ENCODE results near the gene CDK14.
"Not testable (repeated sequence)": the region's sequence is repeated elsewhere in the genome, so short reads cannot be mapped to it uniquely, and the experiment has no call there.

CDK14 gene

GRCh38 chr7:90759710-90760109 lies 163.6 kb downstream of the CDK14 start:
- DNase-seq (ENCODE audit: low spot score): no peak

- DNase-seq (ENCODE audit: low spot score): no peak
These were observed 164.8 kb downstream of the CDK14 start for GRCh38 chr7:90760892-90761291.

DNA sequence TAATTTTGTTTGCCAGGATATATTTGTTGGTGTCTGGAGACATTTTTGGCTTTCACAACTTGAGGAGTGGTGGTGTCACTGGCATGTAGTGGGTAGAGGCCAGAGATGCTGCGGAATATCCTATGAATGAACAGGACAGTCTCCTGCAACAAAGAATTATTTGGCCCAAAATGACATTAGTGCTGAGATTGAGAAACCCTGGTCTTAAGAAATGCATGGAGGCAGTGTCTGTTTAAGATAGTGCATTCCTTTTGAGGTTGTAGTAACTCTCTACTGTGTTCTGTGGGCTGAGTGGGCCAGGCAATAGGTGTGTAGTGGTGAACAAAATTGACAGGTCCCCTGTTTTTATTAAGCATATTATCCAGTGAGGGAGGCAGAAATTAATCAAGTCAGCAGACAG lies 165.5 kb downstream of the CDK14 start:
- no peak for DNase-seq (ENCODE audit: low spot score)

GRCh38 chr7:90763108-90763507 lies 167.0 kb downstream of the CDK14 start:
- DNase-seq (ENCODE audit: low spot score): no peak

- no peak for DNase-seq (ENCODE audit: low spot score)
These were observed 168.9 kb downstream of the CDK14 start for GRCh38 chr7:90764848-90765570.

DNA sequence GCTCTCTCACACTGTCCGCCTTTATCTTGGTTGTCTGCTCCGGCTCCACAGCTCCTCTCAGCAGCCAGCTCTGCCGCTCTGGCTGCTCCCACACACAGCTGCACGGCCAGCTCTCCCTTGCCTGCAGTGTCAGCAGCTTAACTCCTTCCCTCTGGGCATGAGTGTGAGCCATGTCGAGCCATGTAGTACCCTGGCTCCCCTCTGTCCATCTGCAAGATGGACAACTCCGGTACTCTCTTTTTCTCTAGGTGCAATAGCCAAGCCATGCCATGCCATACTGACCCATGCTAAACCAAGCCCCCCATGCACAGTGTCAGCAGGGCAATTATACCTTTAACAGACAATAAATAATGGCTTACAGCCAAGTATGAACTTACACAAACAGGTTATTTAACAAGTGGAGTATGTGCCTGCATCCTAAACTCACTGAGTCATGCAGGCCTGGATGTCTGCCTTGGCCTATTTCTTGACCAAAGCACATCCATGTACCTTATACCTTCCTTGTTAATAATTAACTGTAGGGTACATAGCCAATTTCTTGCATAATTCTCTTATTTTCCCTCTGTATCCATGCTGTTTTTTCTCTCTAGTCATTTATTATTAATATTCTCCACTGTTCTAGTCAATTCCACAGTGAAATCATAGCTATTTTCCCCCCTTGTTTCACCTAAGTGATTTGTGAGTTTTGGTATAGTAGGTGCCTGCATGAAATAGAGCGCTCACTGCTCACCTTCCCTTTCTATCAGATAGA lies 170.9 kb downstream of the CDK14 start:
- DNase-seq (ENCODE audit: low spot score): no peak

DNA sequence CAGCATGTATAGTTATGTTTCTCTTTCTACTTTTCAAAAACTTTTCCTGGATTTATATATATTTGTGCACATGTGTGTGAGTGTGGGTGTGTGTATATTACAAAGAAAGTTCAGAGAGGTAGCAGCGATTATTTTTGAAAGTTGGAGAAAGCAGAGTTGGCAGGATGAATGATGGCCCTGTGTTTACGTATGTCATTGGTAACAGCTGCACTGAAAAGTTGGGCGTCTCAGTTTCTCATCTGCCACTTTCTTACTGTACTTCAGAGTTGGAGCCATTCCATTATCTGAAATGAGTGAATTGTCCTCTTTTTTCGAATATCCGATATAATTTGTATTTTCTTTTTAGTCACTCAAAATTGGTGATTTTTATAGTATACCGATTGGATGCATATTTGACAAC lies 172.2 kb downstream of the CDK14 start:
- DNase-seq (ENCODE audit: low spot score): no peak

GRCh38 chr7:90769036-90769435 lies 172.9 kb downstream of the CDK14 start:
- DNase-seq (ENCODE audit: low spot score): no peak

DNA sequence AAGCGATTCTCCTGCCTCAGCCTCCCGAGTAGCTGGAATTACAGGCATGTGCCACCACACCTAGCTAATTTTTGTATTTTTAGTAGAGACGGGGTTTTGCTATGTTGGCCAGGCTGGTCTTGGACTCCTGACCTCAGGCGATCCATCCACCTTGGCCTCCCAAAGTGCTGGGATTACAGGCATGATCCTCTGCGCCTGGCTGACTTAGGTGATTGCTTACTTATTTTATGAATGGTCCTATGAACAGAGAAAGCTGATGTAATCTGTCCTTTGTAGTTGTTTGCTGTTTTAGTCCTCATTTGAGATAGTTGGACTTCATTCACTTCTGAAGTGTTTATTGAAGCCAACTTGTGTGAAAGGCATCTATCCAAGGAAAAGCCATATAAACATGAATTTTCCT lies 173.4 kb downstream of the CDK14 start:
- not testable (repeated sequence) for DNase-seq (ENCODE audit: low spot score)

- no peak for DNase-seq (ENCODE audit: low spot score)
These were observed 175.2 kb downstream of the CDK14 start for GRCh38 chr7:90771281-90771680.

DNA sequence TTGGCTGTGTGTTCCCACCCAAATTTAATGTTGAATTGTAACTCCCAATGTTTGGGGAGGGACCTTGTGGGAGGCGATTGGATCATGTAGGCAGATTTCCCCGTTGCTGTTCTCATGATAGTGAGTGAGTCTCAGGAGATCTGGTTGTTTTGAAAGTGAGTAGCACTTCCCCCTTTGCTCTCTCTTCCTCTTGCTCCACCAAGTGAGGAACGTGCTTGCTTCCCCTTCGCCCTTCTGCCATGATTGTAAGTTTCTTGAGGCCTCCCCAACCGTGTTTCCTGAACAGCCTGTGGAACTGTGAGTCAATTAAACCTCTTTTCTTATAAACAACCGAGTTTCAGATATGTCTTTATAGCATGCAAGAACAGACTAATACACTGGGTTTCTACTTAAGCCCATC lies 176.3 kb downstream of the CDK14 start:
- DNase-seq (ENCODE audit: low spot score): no peak

DNA sequence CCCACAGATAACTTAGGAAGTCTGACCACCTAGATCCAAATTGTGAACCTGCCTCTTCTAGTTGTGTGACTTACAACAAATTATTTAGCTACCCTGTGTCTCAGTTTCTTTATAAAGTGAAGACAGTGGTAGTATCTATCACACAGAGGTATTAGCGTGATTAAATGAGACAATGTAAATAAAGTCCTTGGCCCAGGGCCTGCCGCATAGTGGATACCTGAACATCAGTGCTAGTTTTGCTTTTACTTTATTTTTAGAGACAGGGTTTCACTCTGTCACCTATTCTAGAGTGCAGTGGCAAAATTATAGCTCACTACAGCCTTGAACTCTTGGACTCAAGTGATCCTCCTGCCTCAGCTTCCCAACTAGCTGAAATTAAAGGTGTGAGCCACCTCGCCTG lies 177.1 kb downstream of the CDK14 start:
- DNase-seq (ENCODE audit: low spot score): no peak

GRCh38 chr7:90774706-90775105 lies 178.6 kb downstream of the CDK14 start:
- no peak for DNase-seq (ENCODE audit: low spot score)

DNA sequence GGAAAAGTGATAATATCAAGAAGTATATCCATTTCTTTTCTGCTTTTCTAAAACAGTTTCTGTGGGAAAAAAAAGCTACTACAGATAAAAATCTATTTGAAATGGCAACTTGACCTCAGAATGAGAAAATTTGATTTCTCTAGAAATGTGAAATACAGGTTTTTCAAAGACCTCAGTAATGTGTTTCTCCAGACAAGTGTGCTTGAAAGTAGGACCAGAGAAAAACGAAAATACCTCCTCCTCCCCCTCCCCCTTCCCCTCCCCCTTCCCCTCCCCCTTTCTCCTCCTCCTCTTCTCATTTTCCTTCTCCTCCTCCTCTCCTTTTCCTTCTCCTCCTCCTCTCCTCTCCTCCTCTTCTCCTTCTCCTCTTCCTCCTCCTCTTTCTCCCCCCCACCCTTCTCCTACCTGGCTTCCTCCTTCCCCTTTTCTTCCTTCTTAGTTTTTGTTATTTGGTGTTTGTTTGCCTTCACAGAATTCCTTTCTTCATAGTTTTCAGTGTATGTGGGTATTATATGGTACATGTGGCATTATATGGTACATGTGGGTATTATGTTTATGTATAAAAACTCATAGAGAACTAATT lies 179.4 kb downstream of the CDK14 start:
- DNase-seq (ENCODE audit: low spot score): no peak

DNA sequence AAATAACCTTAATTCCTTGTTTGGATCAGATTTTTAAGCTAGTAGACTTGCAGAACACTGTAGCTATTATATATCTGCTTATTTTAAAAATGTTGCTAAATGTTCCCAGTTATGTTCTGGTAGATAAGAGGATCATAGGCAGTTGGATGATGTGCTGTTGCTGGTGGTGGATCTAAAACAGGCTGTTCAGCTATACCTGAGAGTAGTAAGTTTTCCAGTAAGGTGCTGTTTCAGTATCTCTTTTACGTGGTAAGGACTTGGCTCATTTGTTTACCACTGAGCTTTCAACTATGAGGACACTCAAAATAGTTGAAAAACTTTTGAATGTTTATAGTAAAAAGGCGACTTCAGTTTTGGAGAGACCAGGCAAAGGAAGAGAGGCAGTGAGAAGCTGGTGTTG lies 180.9 kb downstream of the CDK14 start:
- DNase-seq (ENCODE audit: low spot score): no peak

- no peak for DNase-seq (ENCODE audit: low spot score)
These were observed 181.3 kb downstream of the CDK14 start for GRCh38 chr7:90777465-90777864.

- no peak for DNase-seq (ENCODE audit: low spot score)
These were observed 181.8 kb downstream of the CDK14 start for GRCh38 chr7:90777886-90778285.

GRCh38 chr7:90788052-90788451 lies 191.9 kb downstream of the CDK14 start:
- no peak for DNase-seq (ENCODE audit: low spot score)

- DNase-seq (ENCODE audit: low spot score): no peak
These were observed 193.7 kb downstream of the CDK14 start for GRCh38 chr7:90789736-90790306.

DNA sequence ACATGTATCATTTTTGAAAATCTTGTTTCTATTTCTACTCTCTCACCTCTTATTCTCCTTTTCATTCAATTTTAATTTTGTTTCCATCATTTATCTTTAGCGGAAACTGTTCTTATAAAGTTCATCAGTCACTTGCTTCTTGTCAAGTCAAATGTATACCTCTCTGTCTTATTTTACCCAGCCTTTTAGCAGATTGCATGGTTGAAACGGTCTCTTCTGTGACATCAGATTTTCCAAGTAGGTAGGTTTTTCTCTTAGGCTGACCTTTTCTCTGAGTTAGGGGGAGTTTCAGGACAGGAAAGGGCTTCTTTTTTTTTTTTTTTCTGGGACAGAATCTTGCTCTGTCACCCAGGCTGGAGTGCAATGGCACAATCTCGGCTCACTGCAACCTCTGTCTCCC lies 195.5 kb downstream of the CDK14 start:
- no peak for DNase-seq (ENCODE audit: low spot score)

- no peak for DNase-seq (ENCODE audit: low spot score)
These were observed 196.2 kb downstream of the CDK14 start for GRCh38 chr7:90792301-90792700.

- DNase-seq (ENCODE audit: low spot score): not testable (repeated sequence)
These were observed 198.1 kb downstream of the CDK14 start for GRCh38 chr7:90794234-90794633.

DNA sequence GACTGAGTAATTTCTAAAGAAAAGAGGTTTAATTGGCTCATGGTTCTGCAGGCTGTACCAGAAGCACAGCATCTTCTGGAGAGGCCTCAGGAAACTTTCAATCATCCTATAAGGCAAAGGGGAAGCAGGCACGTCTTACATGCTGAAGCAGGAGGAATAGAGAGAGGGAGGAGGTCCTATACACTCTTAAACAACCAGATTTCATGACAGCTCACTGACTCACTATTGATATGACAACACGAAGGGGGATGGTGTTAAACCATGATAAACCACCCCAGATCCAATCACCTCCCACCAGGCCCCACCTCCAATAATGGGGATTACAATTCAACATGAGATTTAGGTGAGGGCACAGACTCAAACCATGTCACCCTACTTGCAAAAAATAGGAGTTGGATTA lies 201.5 kb downstream of the CDK14 start:
- no peak for DNase-seq (ENCODE audit: low spot score)
